Neuronal stem cell (in vitro differentiated cells): ENCODE measurements around the gene TMPRSS6.

Source experiments
- DNase-seq: peaks from one replicate; pipeline ENCODE4 v3.0.0-alpha.2; 2013; ENCODE audit warnings: low spot score
- H2AFZ ChIP-seq: one replicate; pipeline ENCODE4 v1.6.1; 2013; ENCODE audit warnings: mild to moderate bottlenecking, low read length, inconsistent platforms
- H2AK5ac ChIP-seq: 2 replicates; pipeline ENCODE4 v1.6.1; 2013; ENCODE audit warnings: low read depth, mild to moderate bottlenecking, inconsistent platforms, low read length, moderate library complexity, mixed read lengths
- H2BK120ac ChIP-seq: 2 replicates; pipeline ENCODE4 v1.6.1; 2013; ENCODE audit warnings: low read depth, mild to moderate bottlenecking, inconsistent platforms, low read length, moderate library complexity, mixed read lengths
- H2BK12ac ChIP-seq: one replicate; pipeline ENCODE4 v1.6.1; 2013; ENCODE audit warnings: low read length, inconsistent platforms
- H2BK15ac ChIP-seq: 2 replicates; pipeline ENCODE4 v1.6.1; 2013; ENCODE audit warnings: mild to moderate bottlenecking, low read length, inconsistent platforms, mixed read lengths
- H2BK5ac ChIP-seq: one replicate; pipeline ENCODE4 v1.6.1; 2013; ENCODE audit warnings: inconsistent platforms, mild to moderate bottlenecking, low read length, moderate library complexity
- H3K14ac ChIP-seq: one replicate; pipeline ENCODE4 v1.6.1; 2013; ENCODE audit warnings: low read length, inconsistent platforms
- H3K18ac ChIP-seq: 2 replicates; pipeline ENCODE4 v1.6.1; 2013; ENCODE audit warnings: low read length, inconsistent platforms
- H3K23ac ChIP-seq: 2 replicates; pipeline ENCODE4 v1.6.1; 2013; ENCODE audit warnings: low read depth, mild to moderate bottlenecking, mixed read lengths, low read length, inconsistent platforms; ENCODE audit not compliant: poor library complexity
- H3K27ac ChIP-seq: replicated peaks from 3 replicates; pipeline ENCODE4 v1.5.1; 2013; ENCODE audit warnings: low read length, inconsistent platforms
- H3K27me3 ChIP-seq, 3 experiments: 2 replicates each; pipeline ENCODE4 v1.6.1; 2013; ENCODE audit warnings: low read length in 3 of 3, mild to moderate bottlenecking in 2 of 3, inconsistent platforms in 1 of 3, low read depth in 1 of 3, mixed read lengths in 1 of 3, moderate library complexity in 1 of 3; ENCODE audit not compliant: control insufficient read depth in 3 of 3, insufficient read depth in 3 of 3
- H3K36me3 ChIP-seq, 2 donors: replicated peaks in 1 of 2; 2 replicates each; pipeline ENCODE4 v1.6.1; 2013; ENCODE audit warnings: low read length in 2 of 2; ENCODE audit not compliant: control insufficient read depth in 2 of 2, insufficient read depth in 2 of 2
- H3K4ac ChIP-seq: 2 replicates; pipeline ENCODE4 v1.6.1; 2013; ENCODE audit warnings: inconsistent platforms, mild to moderate bottlenecking, low read length, moderate library complexity
- H3K4me1 ChIP-seq, 2 donors: 1 replicate in 1 of 2; 2 replicates in 1 of 2; pipeline ENCODE4 v1.6.1; 2013; ENCODE audit warnings: low read length in 2 of 2, low read depth in 1 of 2; ENCODE audit not compliant: control insufficient read depth in 2 of 2, insufficient read depth in 1 of 2
- H3K4me2 ChIP-seq: one replicate; pipeline ENCODE4 v1.6.1; 2013; ENCODE audit warnings: mild to moderate bottlenecking, low read length, inconsistent platforms; ENCODE audit not compliant: insufficient read depth, poor library complexity, severe bottlenecking
- H3K4me3 ChIP-seq, 2 donors: 2 replicates each; pipeline ENCODE4 v1.5.1; 2013; ENCODE audit warnings: low read length in 2 of 2, mild to moderate bottlenecking in 2 of 2, inconsistent platforms in 1 of 2, moderate library complexity in 1 of 2
- H3K79me1 ChIP-seq: one replicate; pipeline ENCODE4 v1.6.1; 2013; ENCODE audit warnings: low read depth, mild to moderate bottlenecking, inconsistent platforms, low read length, moderate library complexity
- H3K9ac ChIP-seq: one replicate; pipeline ENCODE4 v1.6.1; 2013; ENCODE audit warnings: mild to moderate bottlenecking, low read depth, low read length, inconsistent platforms; ENCODE audit not compliant: poor library complexity
- H3K9me3 ChIP-seq, 2 donors: replicated peaks in 1 of 2; 2 replicates each; pipeline versions ENCODE3 to v1.6.1; 2013; ENCODE audit warnings: low read length in 2 of 2, mild to moderate bottlenecking in 2 of 2, inconsistent platforms in 1 of 2, low read depth in 1 of 2, mixed read lengths in 1 of 2, moderate library complexity in 1 of 2; ENCODE audit not compliant: control insufficient read depth in 2 of 2, insufficient read depth in 1 of 2
- H4K8ac ChIP-seq: one replicate; pipeline ENCODE4 v1.6.1; 2013; ENCODE audit warnings: low read depth, mild to moderate bottlenecking, inconsistent platforms, low read length, moderate library complexity
- H4K91ac ChIP-seq: one replicate; pipeline ENCODE4 v1.6.1; 2013; ENCODE audit warnings: low read length, low read depth, mild to moderate bottlenecking, inconsistent platforms; ENCODE audit not compliant: poor library complexity
- WGBS, 2 donors: extraction: QIAGEN DNeasy Blood & Tissue Kit; methylation state at CpG; one replicate each; pipeline ENCODE4 v1.1.7; 2013; ENCODE audit warnings: missing lambda C conversion rate in 2 of 2, mixed read lengths in 1 of 2; ENCODE audit not compliant: insufficient read length in 2 of 2, insufficient replicate concordance in 1 of 2; ENCODE audit errors: extremely low coverage in 2 of 2; 5-methylcytosine and 5-hydroxymethylcytosine counted together

The TMPRSS6 gene

DNA sequence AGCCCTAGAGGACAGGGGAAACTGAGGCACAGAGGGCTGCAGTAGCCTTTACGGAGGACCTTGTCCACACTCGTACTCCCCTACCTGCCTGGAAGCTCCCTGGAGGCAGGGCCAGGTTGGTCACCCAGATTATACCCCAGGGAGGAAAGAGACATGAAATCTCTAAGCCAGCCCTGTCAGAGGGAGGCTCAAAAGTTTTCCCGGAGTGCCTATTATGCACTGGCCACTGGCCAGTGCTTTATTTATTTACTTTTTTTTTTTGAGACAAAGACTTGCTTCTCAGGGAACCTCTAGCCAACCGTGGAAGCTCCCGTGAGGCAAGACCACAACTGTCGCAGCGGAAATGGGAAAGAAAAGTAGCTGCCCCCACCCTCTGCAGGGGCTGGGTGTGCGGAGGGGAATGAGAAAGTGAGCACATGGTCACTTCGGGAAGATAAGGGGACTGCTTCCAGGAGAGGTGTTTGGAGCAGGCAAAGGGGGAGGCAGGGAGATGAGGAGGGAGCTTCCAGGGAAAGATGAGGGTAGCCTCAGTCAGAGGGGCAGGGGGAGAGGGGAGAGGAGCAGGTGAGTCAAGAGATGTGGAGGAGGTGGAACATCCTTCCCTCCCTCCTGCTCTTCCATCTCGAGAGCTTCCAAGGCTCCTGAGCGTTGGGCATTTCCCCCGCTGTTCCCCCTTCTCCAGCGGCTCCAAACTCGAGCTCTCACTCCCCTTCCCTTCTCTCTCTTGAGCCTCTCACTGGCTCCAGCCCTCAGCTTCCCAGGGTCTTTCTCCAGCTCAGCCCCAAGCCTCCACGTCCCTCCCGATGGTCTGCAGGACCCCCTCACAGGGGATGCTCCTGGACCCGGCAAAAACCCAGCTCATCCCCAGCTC is 35.9 kb upstream of the TMPRSS6 start:
- Histone ChIP-seq H3K36me3 (no peaks in the 10 kb centered on the region), H2BK120ac (no peak overlapping the region), H3K4me3 (no peak overlapping the region), H3K18ac (peak overlapping the region; percentile 42), H3K4ac (no peak overlapping the region), H3K27me3 (peaks cover 0 to 4% (median 0%) of the 10 kb centered on the region in 3 experiments), H2BK5ac (no peak overlapping the region), H3K4me1 (peaks cover 11 to 13% of the 10 kb centered on the region in 2 donors), H3K79me1 (no peaks in the 10 kb centered on the region), H3K9ac (no peak overlapping the region), H4K8ac (no peak overlapping the region), H2BK15ac (peak overlapping the region; percentile 62), H3K9me3 (peaks cover 0 to 2% of the 10 kb centered on the region in 2 donors), H3K27ac (no peak overlapping the region), H2AK5ac (peak overlapping the region; percentile 64), H3K23ac (no peak overlapping the region), H4K91ac (no peak overlapping the region), H2BK12ac (no peak overlapping the region), H3K14ac (no peak overlapping the region), H2AFZ (peak overlapping the region; percentile 65), H3K4me2 (no peak overlapping the region)
- WGBS, 2 donors = no CpG with 5 or more reads among the region's 17 CpGs
- no peak for DNase-seq

DNA sequence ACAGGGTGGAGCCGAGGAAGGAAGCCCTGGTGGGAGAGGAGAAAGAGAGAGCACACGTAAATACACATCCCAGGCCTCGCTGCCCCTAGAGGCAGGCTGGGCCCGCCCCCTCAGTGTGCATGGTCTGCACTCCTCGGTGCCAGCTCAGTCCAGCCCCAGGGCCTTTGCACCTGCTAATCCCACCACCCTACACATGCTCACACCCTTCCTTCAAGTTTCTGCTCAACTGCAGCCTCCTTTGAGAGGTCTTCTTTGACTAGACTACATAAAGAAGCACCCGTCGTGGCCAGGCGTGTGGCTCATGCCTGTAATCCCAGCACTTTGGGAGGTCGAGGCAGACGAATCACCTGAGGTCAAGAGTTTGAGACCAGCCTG is 34.7 kb upstream of the TMPRSS6 start:
- Histone ChIP-seq H3K9me3 (no peaks in the 10 kb centered on the region), H3K14ac (no peak overlapping the region), H3K4me2 (no peak overlapping the region), H2AK5ac (peak overlapping the region; percentile 64), H3K27me3 (peaks cover 0 to 4% (median 0%) of the 10 kb centered on the region in 3 experiments), H2BK120ac (no peak overlapping the region), H2BK5ac (no peak overlapping the region), H4K91ac (no peak overlapping the region), H2BK12ac (no peak overlapping the region), H3K18ac (peak overlapping the region; percentile 41), H3K4ac (no peak overlapping the region), H3K79me1 (no peaks in the 10 kb centered on the region), H3K27ac (no peak overlapping the region), H3K4me1 (peaks cover 6 to 11% of the 10 kb centered on the region in 2 donors), H2AFZ (no peak overlapping the region), H2BK15ac (peak overlapping the region; percentile 34), H4K8ac (no peak overlapping the region), H3K36me3 (no peaks in the 10 kb centered on the region), H3K4me3 (no peak overlapping the region), H3K9ac (peak overlapping the region; percentile 50), H3K23ac (no peak overlapping the region)
- WGBS, 2 donors = no CpG with 5 or more reads among the region's 10 CpGs
- DNase-seq = no peak

DNA sequence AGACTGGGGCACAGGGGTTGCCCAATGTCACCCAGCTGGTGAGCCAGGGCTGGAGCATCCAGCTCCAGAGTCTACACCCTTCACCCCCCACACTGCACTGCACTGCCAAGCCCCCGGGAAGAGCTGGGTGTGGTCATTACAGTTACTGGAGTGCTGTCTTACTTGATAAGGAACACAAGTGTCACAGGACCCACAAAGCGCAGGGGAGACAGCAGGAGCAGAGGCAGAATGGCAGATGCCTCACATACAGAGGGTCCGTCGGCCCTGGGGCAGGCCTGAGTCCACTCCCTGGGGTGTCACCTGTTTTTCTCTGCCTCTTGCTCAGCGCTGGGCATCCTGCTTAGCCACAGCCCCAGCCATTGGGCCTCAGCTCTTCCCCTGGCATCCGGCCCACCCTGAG is 32.5 kb upstream of the TMPRSS6 start:
- peak overlapping the region; percentile 37 for H3K23ac ChIP-seq
- no peak overlapping the region for H4K91ac ChIP-seq
- no peaks in the 10 kb centered on the region for H3K79me1 ChIP-seq
- no peaks in the 10 kb centered on the region for H3K36me3 ChIP-seq
- DNase-seq = no peak
- H3K4ac ChIP-seq = no peak overlapping the region
- no peak overlapping the region for H2AK5ac ChIP-seq
- peak overlapping the region; percentile 52 for H3K18ac ChIP-seq
- H3K4me2 ChIP-seq = no peak overlapping the region
- no peak overlapping the region for H4K8ac ChIP-seq
- H2BK5ac ChIP-seq = no peak overlapping the region
- no peaks in the 10 kb centered on the region for H3K9me3 ChIP-seq
- no peak overlapping the region for H2BK12ac ChIP-seq
- no peak overlapping the region for H2BK120ac ChIP-seq
- peaks cover 0 to 4% (median 0%) of the 10 kb centered on the region in 3 experiments for H3K27me3 ChIP-seq
- peaks cover 6 to 11% of the 10 kb centered on the region in 2 donors for H3K4me1 ChIP-seq
- H3K27ac ChIP-seq = no peak overlapping the region
- H3K4me3 ChIP-seq = no peak overlapping the region
- no CpG with 5 or more reads among the region's 6 CpGs for WGBS, 2 donors
- H3K14ac ChIP-seq = no peak overlapping the region
- peak overlapping the region; percentile 38 for H3K9ac ChIP-seq
- H2BK15ac ChIP-seq = peak overlapping the region; percentile 17
- no peak overlapping the region for H2AFZ ChIP-seq

DNA sequence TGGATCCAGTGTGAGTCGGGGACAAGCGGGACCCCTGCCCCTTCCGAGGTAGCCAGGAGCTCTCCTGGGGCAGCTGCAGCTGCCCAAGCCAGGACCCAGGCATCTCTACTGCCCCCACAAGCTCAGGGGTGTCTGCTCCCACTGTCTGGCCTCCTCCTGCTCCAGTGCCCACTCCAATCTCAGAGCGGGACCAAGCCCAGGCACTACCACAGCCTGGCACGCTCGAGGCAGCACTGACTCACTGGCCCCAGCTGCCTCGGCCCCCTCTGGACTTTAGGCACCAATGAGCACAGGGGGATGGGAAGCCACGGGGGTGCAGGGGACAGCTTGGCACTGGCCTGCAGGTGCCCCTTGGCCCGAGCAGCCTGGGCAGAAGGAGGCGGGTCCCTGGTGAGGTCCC is 32.0 kb upstream of the TMPRSS6 start:
- H2BK5ac ChIP-seq = no peak overlapping the region
- no peak overlapping the region for H4K8ac ChIP-seq
- no peak overlapping the region for H2BK15ac ChIP-seq
- no peak overlapping the region for H3K23ac ChIP-seq
- no peak overlapping the region for H3K4ac ChIP-seq
- H3K27me3 ChIP-seq = peaks cover 0 to 4% (median 0%) of the 10 kb centered on the region in 3 experiments
- no peak for DNase-seq
- H2AK5ac ChIP-seq = peak overlapping the region; percentile 15
- H3K9ac ChIP-seq = no peak overlapping the region
- H3K36me3 ChIP-seq = no peaks in the 10 kb centered on the region
- no peak overlapping the region for H2BK12ac ChIP-seq
- no peak overlapping the region for H3K14ac ChIP-seq
- no peaks in the 10 kb centered on the region for H3K79me1 ChIP-seq
- no peaks in the 10 kb centered on the region for H3K9me3 ChIP-seq
- peak overlapping the region; percentile 15 for H3K18ac ChIP-seq
- no peak overlapping the region for H2AFZ ChIP-seq
- peaks cover 6 to 11% of the 10 kb centered on the region in 2 donors for H3K4me1 ChIP-seq
- no CpG with 5 or more reads among the region's 10 CpGs for WGBS, 2 donors
- H3K27ac ChIP-seq = no peak overlapping the region
- H4K91ac ChIP-seq = no peak overlapping the region
- no peak overlapping the region for H3K4me3 ChIP-seq
- H3K4me2 ChIP-seq = no peak overlapping the region
- no peak overlapping the region for H2BK120ac ChIP-seq
